GM20000 (cell line): Measurements from ENCODE around the gene DGKQ.

Experiments
- DNase-seq: peaks from one replicate; pipeline ENCODE4 v3.0.0; 2012; ENCODE audit warnings: low spot score
- TF ChIP-seq, protein P1 (sequence below): IDR thresholded peaks from 2 replicates; pipeline ENCODE4 v1.5.1; 2012; ENCODE audit warnings: mild to moderate bottlenecking, control low read depth; ENCODE audit errors: extremely low read depth, missing control alignments

The DGKQ gene

DNA sequence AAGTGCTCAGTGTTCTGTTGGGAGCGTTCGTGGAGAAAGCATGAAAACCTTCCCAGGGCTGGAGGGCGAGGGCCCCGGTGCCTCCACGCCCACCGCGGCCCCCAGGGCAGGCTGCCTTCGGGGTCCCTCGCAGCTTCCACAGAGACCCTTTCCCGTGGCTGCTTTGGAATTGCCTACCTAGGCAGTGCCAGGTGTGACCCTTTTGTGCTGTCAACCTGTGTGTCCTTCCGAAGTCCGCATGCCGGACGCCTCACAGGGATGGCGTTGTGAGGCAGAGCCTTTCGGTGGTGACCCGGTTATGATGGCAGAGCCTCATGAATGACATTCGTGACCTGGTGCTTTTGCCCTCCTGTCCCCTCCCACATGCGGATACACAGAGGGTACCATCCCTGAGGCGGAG is 23.7 kb downstream of the DGKQ start:
- TF ChIP-seq, protein P1, sequence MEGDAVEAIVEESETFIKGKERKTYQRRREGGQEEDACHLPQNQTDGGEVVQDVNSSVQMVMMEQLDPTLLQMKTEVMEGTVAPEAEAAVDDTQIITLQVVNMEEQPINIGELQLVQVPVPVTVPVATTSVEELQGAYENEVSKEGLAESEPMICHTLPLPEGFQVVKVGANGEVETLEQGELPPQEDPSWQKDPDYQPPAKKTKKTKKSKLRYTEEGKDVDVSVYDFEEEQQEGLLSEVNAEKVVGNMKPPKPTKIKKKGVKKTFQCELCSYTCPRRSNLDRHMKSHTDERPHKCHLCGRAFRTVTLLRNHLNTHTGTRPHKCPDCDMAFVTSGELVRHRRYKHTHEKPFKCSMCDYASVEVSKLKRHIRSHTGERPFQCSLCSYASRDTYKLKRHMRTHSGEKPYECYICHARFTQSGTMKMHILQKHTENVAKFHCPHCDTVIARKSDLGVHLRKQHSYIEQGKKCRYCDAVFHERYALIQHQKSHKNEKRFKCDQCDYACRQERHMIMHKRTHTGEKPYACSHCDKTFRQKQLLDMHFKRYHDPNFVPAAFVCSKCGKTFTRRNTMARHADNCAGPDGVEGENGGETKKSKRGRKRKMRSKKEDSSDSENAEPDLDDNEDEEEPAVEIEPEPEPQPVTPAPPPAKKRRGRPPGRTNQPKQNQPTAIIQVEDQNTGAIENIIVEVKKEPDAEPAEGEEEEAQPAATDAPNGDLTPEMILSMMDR, result no peak
- no peak for DNase-seq

DNA sequence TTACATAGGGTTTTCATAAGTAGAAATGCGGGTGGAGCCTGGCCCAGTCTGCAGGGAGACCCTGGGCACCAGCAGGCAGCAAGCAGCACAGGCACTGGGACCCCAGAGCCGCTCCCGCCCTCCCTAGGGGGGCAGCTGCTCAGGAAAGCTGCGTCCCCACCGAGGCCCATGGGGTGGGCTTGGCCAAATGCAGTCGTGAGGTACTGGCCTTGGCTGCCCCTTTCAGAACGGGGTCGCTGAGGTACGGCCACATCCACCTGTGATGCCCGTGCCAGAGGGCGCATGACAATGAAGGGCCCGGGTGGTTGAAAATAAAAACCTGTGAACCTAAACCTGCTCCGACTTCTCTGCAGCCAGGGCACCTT is 24.5 kb downstream of the DGKQ start:
- no peak for DNase-seq
- TF ChIP-seq, protein P1, result no peak

DNA sequence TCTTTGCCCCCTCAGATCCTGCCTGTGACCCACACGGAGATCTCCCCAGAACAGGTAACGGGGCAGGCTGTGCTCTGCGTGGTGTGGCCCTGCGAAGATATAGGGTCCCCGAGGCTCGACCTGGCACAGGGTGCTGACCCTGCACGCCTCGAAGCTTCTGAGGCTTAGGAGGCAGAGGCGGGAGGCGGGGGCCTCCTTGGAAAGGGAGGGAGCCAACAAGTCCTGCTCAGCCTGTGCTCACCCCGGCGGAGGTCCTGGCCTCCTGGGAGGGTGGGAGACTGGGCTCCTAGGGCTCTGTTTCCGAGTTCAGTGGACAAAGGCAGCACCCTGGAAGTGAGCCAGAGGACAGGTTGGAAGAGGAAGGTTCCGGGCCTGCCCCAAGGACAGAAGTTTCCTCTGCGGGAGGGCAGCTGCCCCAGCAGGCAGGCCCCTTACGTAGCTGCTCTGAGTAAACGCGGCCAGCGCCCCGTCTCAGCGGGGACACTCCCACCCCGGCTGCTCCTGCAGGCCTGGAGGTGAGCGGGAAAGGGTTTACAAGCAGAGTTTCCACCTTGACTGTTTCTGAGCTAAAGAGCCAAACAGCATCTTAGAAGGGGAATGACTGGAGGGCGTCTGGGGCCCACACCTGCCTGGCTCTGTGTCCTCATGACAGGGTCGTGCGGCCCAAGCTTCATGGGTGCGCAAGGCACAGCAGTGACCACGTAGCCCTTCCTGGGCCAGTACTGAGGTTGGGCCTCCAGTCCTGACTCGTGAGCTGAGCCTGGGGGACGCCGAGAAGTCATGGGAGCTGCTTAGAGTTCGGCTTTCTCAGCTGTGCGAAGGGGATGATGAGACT is 25.1 kb downstream of the DGKQ start:
- DNase-seq, result no peak
- TF ChIP-seq, protein P1, result no peak

DNA sequence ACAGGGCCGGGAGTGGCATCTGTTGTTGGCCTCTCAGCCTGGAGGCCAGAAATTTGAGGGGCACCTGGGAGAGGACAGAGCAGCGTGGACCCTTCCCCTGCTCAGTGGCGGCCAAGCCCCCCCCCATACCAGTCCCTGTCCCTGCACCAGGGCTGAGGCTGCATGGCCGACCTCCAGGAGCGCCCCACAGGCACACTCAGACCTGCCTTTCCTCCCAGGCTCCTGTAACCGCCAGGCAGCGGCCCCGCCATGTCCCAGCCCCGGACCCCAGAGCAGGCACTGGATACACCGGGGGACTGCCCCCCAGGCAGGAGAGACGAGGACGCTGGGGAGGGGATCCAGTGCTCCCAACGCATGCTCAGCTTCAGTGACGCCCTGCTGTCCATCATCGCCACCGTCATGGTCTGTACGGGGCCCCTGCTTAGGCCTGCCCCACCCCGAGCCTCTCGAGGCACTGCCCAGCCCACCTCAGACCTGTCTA is 25.8 kb downstream of the DGKQ start:
- DNase-seq, result no peak
- TF ChIP-seq, protein P1, result no peak

DNA sequence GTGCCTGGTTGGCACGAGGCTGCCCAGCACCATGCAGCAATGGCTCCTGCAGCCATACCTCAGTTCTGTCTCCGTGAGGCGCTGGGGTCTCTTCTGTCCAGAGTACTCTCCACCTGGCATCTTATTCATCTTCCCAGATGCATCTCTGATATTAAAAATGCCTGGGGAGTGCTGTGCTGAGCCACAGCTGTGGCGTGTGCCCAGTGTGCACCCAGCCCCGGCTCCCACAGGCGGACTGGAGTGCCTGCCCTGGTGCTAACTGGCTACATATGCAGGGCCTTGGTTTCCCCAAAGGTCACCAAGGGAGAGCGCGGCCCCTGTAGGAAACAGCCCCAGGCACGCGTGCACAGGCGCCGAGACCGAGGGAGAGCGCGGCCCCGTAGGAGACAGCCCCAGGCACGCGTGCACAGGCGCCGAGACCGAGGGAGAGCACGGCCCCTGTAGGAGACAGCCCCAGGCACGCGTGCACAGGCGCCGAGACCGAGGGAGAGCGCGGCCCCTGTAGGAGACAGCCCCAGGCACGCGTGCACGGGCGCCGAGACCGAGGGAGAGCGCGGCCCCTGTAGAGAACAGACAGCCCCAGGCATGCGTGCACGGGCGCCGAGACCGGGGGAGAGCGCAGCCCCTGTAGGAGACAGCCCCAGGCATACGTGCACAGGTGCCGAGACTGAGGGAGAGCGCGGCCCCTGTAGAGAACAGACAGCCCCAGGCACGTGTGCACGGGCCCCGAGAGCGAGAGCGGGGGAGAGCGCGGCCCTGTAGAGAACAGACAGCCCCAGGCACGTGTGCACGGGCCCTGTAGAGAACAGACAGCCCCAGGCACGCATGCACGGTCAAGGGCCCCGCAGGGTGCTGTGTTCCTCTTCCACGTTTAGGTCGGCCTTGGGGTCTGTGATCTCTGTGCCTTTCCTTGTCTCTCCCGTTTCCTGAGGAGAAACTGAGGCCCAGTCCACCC is 26.6 kb downstream of the DGKQ start:
- DNase-seq, result no peak
- TF ChIP-seq, protein P1, result no peak

DNA sequence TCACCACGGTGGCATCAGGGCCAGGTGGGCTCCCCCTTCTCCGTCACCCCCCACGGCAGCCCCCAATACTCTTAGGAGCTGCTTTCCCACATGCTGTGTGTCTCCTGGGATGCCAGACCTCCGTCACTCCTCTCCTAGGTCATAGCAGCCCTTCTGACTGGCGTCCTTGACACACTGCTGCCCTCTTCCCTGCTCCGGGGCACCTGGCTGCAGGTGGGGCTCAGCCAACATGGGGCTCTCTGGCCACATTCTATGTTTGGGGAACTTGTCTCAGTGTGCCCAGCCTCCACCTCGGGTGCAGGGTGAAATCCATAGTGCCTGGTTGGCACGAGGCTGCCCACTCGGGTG is 27.3 kb downstream of the DGKQ start:
- DNase-seq, result no peak
- TF ChIP-seq, protein P1, result no peak
